Neutrophil (primary cell): Measurements from ENCODE around the gene COX18.

ENCODE experiments used
- H3K27ac ChIP-seq: fragments of 200-600 bp; sonication (generic); 2 replicates; pipeline ENCODE4 v1.5.1; 2016; ENCODE audit warnings: mild to moderate bottlenecking, moderate library complexity
- H3K27me3 ChIP-seq: fragments of 200-600 bp; sonication (generic); 2 replicates; pipeline ENCODE4 v1.6.0; 2016; ENCODE audit warnings: mild to moderate bottlenecking
- H3K36me3 ChIP-seq: fragments of 200-600 bp; sonication (generic); 2 replicates; pipeline ENCODE4 v1.5.1; 2017
- H3K4me1 ChIP-seq, 2 experiments: fragments of 200-600 bp in 1 of 2; sonication (generic) in 1 of 2; 1 replicate in 1 of 2; 2 replicates in 1 of 2; pipeline versions ENCODE4 v1.5.1 to v1.6.1; 2013 to 2016; ENCODE audit warnings: low read depth in 1 of 2, low read length in 1 of 2, mild to moderate bottlenecking in 1 of 2, moderate library complexity in 1 of 2; ENCODE audit not compliant: control insufficient read depth in 1 of 2, insufficient read depth in 1 of 2
- H3K4me3 ChIP-seq, 2 experiments: fragments of 200-600 bp in 1 of 2; sonication (generic) in 1 of 2; 1 replicate in 1 of 2; 2 replicates in 1 of 2; pipeline ENCODE4 v1.5.1; 2013 to 2016; ENCODE audit warnings: low read depth in 1 of 2, low read length in 1 of 2, mild to moderate bottlenecking in 1 of 2, moderate library complexity in 1 of 2
- H3K9me3 ChIP-seq: fragments of 200-600 bp; sonication (generic); 2 replicates; pipeline ENCODE4 v1.5.1; 2016
- TF ChIP-seq, protein P1 (sequence below): fragments of 200-600 bp; sonication (generic); IDR thresholded peaks from 2 replicates; pipeline ENCODE4 v1.5.1; 2016; ENCODE audit warnings: antibody characterized with exemption

The COX18 gene

DNA sequence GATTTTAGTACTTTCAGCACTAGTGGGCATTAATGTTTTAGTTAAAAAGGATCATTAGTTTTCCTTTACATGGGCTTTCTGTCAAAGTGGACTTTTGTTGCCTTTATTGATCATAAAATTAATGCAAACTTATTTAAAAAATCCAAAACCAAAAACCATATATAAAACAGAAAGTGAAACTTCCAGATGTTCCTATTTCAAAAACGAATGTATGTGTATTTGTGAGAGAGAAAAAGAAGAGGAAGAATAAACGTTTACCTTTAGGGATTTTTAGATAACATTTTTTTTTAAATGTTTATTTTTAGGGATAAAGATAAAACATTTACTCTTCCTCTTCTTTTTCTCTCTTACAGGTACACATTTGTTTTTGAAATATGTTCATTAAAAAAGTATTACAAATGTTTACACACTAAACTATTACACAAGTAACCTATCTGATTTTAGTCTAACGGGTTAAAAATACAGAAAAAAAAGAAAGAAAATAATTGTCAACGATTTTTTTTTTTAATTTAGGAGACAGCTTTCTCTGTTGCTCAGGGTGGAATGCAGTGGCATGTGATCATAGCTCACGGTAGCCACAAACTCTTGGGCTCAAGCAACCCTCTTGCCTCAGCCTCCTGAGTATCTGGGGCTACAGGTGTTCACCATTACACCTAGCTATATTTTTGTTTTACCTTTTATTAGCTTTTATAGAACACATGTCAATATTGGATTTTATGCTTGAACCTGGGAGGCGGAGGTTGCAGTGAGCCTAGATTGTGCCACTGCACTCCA, 16.8 kb upstream of the COX18 start:
- H3K36me3 ChIP-seq = peaks cover 27% of the 10 kb centered on the region
- peak overlapping the region in 1 of 2 experiments; percentile 45 for H3K4me3 ChIP-seq
- no peaks in the 10 kb centered on the region for H3K9me3 ChIP-seq
- H3K27me3 ChIP-seq = no peaks in the 10 kb centered on the region
- H3K27ac ChIP-seq = peak overlapping the region; percentile 55
- H3K4me1 ChIP-seq = peaks cover 0 to 2% of the 10 kb centered on the region in 2 experiments
- TF ChIP-seq, protein P1, sequence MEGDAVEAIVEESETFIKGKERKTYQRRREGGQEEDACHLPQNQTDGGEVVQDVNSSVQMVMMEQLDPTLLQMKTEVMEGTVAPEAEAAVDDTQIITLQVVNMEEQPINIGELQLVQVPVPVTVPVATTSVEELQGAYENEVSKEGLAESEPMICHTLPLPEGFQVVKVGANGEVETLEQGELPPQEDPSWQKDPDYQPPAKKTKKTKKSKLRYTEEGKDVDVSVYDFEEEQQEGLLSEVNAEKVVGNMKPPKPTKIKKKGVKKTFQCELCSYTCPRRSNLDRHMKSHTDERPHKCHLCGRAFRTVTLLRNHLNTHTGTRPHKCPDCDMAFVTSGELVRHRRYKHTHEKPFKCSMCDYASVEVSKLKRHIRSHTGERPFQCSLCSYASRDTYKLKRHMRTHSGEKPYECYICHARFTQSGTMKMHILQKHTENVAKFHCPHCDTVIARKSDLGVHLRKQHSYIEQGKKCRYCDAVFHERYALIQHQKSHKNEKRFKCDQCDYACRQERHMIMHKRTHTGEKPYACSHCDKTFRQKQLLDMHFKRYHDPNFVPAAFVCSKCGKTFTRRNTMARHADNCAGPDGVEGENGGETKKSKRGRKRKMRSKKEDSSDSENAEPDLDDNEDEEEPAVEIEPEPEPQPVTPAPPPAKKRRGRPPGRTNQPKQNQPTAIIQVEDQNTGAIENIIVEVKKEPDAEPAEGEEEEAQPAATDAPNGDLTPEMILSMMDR = no peak

GRCh38 chr4:73080789-73081188, 11.3 kb upstream of the COX18 start:
- TF ChIP-seq, protein P1 = no peak
- Histone ChIP-seq H3K36me3 (peaks cover 53% of the 10 kb centered on the region), H3K4me1 (no peaks in the 10 kb centered on the region), H3K4me3 (no peak overlapping the region), H3K27me3 (no peaks in the 10 kb centered on the region), H3K27ac (no peak overlapping the region), H3K9me3 (no peaks in the 10 kb centered on the region)

DNA sequence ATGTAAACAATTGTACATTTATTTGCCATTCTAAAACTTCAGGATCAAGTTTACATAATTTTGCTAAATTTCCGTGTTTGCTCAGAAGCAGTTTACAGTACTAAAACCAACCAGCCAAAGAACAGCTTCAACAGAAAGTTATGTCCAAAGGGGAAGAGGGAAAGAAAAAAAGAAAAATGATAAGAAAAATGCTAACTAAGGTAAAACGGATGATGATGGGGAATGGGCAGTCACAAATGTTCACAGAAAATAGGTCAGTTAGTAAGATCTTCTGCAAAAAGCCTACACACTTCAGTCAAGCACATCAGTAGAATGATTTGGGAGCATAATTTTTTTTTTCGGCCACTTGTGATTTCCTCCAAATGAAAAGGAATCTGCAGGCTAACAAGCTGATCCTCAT, 6.3 kb upstream of the COX18 start:
- Histone ChIP-seq H3K4me3 (no peak overlapping the region), H3K27me3 (no peaks in the 10 kb centered on the region), H3K27ac (no peak overlapping the region), H3K4me1 (no peaks in the 10 kb centered on the region), H3K9me3 (no peaks in the 10 kb centered on the region), H3K36me3 (peaks cover 56% of the 10 kb centered on the region)
- TF ChIP-seq, protein P1 = no peak

DNA sequence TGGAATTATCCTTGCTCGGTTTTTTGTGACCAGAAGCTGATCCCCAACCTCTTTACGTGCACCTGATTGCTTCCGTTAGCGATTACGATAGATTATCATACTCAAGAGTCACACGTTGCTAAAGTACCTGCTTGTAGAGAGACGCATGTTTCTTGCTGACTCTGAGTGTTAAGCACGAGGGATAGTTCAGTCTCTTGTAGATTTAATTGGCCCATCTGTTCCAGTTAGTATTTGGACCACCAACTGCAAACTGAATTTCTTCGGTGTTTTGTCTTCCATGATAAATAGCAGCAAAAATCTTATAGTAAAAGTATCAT, 516 bp upstream of the COX18 start:
- peaks cover 20 to 22% of the 10 kb centered on the region in 2 experiments for H3K4me1 ChIP-seq
- peaks cover 14% of the 10 kb centered on the region for H3K36me3 ChIP-seq
- no peaks in the 10 kb centered on the region for H3K27me3 ChIP-seq
- no peaks in the 10 kb centered on the region for H3K9me3 ChIP-seq
- TF ChIP-seq, protein P1 = no peak
- peak overlapping the region; percentile 94 for H3K27ac ChIP-seq
- peak overlapping the region; percentile 86 to 88 for H3K4me3 ChIP-seq

GRCh38 chr4:73068491-73069337, 802 bp downstream of the COX18 start:
- H3K27me3 ChIP-seq = no peaks in the 10 kb centered on the region
- H3K4me3 ChIP-seq = peak overlapping the region; percentile 86 to 88
- H3K4me1 ChIP-seq = peaks cover 20 to 22% of the 10 kb centered on the region in 2 experiments
- H3K27ac ChIP-seq = peak overlapping the region; percentile 94
- no peaks in the 10 kb centered on the region for H3K9me3 ChIP-seq
- TF ChIP-seq, protein P1 = no peak
- peaks cover 9% of the 10 kb centered on the region for H3K36me3 ChIP-seq
